CD4-positive, alpha-beta memory T cell (primary cell): ENCODE measurements around the gene MPO. TPM values are rescaled to one million over a fixed set of nuclear protein-coding genes. Genes with fewer than 3 reads are reported as not detected.

ENCODE experiments used
- CTCF ChIA-PET: fragments of 350-600 bp; sonication (Branson Sonifier 250); formaldehyde crosslinking; loops from one replicate; lab custom pipeline; 2021; ENCODE audit warnings: inconsistent platforms; ENCODE audit not compliant: partially characterized antibody; lab: Charles Lee
- POLR2A ChIA-PET: fragments of 350-600 bp; sonication (Branson Sonifier 250); formaldehyde crosslinking; loops from one replicate; lab custom pipeline; 2021; ENCODE audit not compliant: partially characterized antibody; lab: Charles Lee
- DNase-seq, 5 donors: peaks; one replicate each; pipeline versions ENCODE4 v3.0.0 to v3.0.0-alpha.2; 2020 to 2022; ENCODE audit warnings: mixed read lengths in 1 of 5
- H3K27ac ChIP-seq: one replicate; pipeline ENCODE4 v1.7.0; 2013; ENCODE audit warnings: low read depth, low read length
- H3K27me3 ChIP-seq: 2 replicates; pipeline ENCODE4 v1.7.0; 2013; ENCODE audit warnings: mild to moderate bottlenecking, low read length, moderate library complexity; ENCODE audit not compliant: insufficient read depth
- H3K36me3 ChIP-seq: 2 replicates; pipeline ENCODE4 v1.7.0; 2013; ENCODE audit warnings: mild to moderate bottlenecking, low read length, moderate library complexity; ENCODE audit not compliant: insufficient read depth
- H3K4me1 ChIP-seq: 2 replicates; pipeline ENCODE4 v1.7.0; 2013; ENCODE audit warnings: mild to moderate bottlenecking, low read length, moderate library complexity; ENCODE audit not compliant: insufficient read depth
- H3K4me3 ChIP-seq, 2 donors: one replicate each; pipeline ENCODE4 v1.7.0; 2013; ENCODE audit warnings: low read length in 2 of 2, mild to moderate bottlenecking in 1 of 2
- H3K9me3 ChIP-seq, 2 donors: one replicate each; pipeline ENCODE4 v1.7.0; 2013; ENCODE audit warnings: low read length in 2 of 2, control low read depth in 1 of 2; ENCODE audit not compliant: control insufficient read depth in 1 of 2
- H3K27ac Mint-ChIP-seq, 7 donors: one replicate each; pipeline ENCODE4 v1.8.0; 2020 to 2021; ENCODE audit warnings: mixed read lengths in 7 of 7, mild to moderate bottlenecking in 6 of 7, inconsistent platforms in 3 of 7, moderate library complexity in 3 of 7
- H3K27me3 Mint-ChIP-seq, 2 donors: one replicate each; pipeline ENCODE4 v1.8.0; 2020 to 2021; ENCODE audit warnings: mixed read lengths in 2 of 2
- H3K36me3 Mint-ChIP-seq, 2 donors: one replicate each; pipeline ENCODE4 v1.8.0; 2020 to 2021; ENCODE audit warnings: mixed read lengths in 2 of 2, inconsistent platforms in 1 of 2, mild to moderate bottlenecking in 1 of 2
- H3K4me1 Mint-ChIP-seq, 4 donors: one replicate each; pipeline ENCODE4 v1.8.0; 2020 to 2021; ENCODE audit warnings: mixed read lengths in 4 of 4, mild to moderate bottlenecking in 1 of 4
- H3K4me3 Mint-ChIP-seq, 8 donors: one replicate each; pipeline ENCODE4 v1.8.0; 2020 to 2021; ENCODE audit warnings: mixed read lengths in 8 of 8, mild to moderate bottlenecking in 7 of 8, moderate library complexity in 6 of 8, inconsistent platforms in 3 of 8
- H3K9me3 Mint-ChIP-seq, 8 donors: one replicate each; pipeline ENCODE4 v1.8.0; 2020 to 2021; ENCODE audit warnings: mixed read lengths in 8 of 8, mild to moderate bottlenecking in 5 of 8, inconsistent platforms in 3 of 8, moderate library complexity in 1 of 8
- intact Hi-C: fragments of 100-400 bp; cut with micrococcal nuclease; formaldehyde crosslinking; loops from one replicate; pipeline ENCODE4 v1.15.1; 2023
- polyA plus RNA-seq, 2 donors: library from polyadenylated mRNA; unstranded; fragments of 300-500 nt; fragmentation: Illumina TruSeq; gene quantifications; one replicate each; pipeline ENCODE4 v1.2.3, GENCODE V29; 2021
- total RNA-seq, 2 experiments: library from RNA; stranded (reverse); gene quantifications; one replicate each; pipeline ENCODE4 v1.2.3, GENCODE V29; 2021

The MPO gene
- total and polyA plus RNA-seq, 4 experiments from 2014 or later: not detected

DNA sequence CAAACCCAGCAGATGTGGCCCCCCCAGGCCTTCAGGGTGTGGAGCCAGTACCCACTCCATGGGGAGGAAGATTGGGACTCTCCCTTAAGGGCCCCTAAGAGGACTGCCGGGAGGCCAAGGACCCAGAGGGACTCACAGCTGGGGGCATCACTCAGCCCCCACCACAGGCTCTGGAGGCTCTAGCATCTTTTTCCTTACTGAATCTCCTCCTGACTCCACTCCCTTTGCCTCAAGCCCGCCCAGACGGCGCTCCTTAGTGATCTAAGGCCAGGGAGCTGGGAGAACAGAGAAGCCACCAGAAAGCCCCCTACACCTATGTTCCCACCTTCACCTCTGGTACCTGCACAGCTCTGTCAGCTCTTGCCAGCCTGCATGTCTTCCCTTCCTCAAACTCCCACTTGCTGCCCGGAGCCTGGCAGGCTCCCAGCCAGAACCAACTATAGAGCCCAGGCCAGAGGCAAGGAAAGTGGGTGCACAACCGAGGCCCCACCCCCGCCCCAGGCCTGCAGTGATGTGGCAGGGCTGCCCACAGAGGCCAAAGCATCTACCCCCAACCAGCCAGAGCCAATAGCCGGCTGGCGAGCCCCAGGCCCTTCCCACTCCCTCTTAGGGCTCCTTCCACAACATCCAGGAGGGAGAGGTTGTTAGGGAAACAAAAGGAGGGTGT lies 22.3 kb upstream of the MPO start:
- Mint-ChIP-seq H3K27ac (no peak overlapping the region), H3K9me3 (no peaks in the 10 kb centered on the region), H3K36me3 (peaks cover 7 to 10% of the 10 kb centered on the region in 2 donors), H3K4me3 (no peak overlapping the region), H3K27me3 (no peaks in the 10 kb centered on the region), H3K4me1 (peaks cover 4 to 10% (median 5%) of the 10 kb centered on the region in 4 donors)
- no peak overlapping the region for H3K4me3 ChIP-seq
- H3K27ac ChIP-seq: no peak overlapping the region
- CTCF ChIA-PET: interaction anchor here (1.0 to 4.3 kb wide), 9 partner anchors 10 to 114 kb away, joined by 3 to 52 read pairs (median 7); partner anchors contain the start of genes RNF43 and SUPT4H1
- no peaks in the 10 kb centered on the region for H3K9me3 ChIP-seq
- no peaks in the 10 kb centered on the region for H3K27me3 ChIP-seq
- peaks cover 4% of the 10 kb centered on the region for H3K4me1 ChIP-seq
- POLR2A ChIA-PET: interaction anchor here (1.0 to 3.4 kb wide), 2 partner anchors 24 to 41 kb away, joined by 4 to 21 read pairs; partner anchors contain the start of gene TSPOAP1
- DNase-seq: no peak
- intact Hi-C loops: loop anchor here (5.0 kb wide), 1 partner anchor 704 kb away; no protein-coding TSS in a partner anchor
- H3K36me3 ChIP-seq: no peaks in the 10 kb centered on the region

DNA sequence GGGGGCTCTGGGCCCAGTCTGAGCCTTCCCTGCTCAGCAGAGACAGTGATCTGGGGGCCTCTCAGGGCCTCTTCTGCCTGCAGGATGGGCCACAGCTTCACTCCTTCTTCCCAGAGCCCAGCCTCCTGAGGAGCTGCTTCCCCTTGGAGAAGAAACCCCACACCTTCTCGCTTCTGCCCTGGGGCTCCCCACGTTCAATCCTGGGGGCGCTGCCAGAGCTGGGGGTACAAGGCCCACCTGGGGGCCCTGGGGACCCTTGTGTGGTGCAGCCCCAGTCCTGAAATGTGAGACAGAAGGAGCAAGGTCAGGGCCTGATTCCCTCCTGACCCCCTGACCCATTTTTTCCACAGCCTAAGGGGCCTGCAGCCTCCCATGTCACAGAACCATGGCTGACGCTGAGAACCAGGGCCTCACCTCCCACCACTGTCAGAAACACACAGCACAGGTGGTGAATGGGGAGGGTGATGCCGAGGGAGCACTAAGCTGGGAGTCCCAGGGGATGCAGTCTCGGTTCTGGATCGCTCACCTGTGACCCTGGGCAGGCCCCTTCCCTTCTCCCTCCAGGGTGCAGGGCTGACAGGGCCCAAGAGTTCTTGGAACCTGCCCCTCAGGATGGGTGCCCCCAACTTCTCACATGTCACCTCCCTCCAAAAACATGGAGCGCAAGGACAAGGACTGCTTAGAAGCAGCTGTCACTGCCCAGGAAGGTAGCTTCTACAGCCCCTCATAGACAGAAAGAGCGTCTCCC lies 21.6 kb upstream of the MPO start:
- intact Hi-C loops: loop anchor here (5.0 kb wide), 1 partner anchor 705 kb away; no protein-coding TSS in a partner anchor
- ChIA-PET CTCF (interaction anchor here (0.6 to 4.3 kb wide), 6 partner anchors 13 to 117 kb away, joined by 3 to 52 read pairs (median 20); partner anchors contain the start of gene RNF43), POLR2A (interaction anchor here (1.0 to 3.4 kb wide), 2 partner anchors 25 to 42 kb away, joined by 4 to 21 read pairs; partner anchors contain the start of gene TSPOAP1)
- Mint-ChIP-seq H3K27me3 (no peaks in the 10 kb centered on the region), H3K9me3 (no peaks in the 10 kb centered on the region), H3K27ac (no peak overlapping the region), H3K4me1 (peaks cover 4 to 10% (median 5%) of the 10 kb centered on the region in 4 donors), H3K36me3 (peaks cover 6 to 9% of the 10 kb centered on the region in 2 donors), H3K4me3 (no peak overlapping the region)
- no peaks in the 10 kb centered on the region for H3K27me3 ChIP-seq
- no peak for DNase-seq
- no peak overlapping the region for H3K27ac ChIP-seq
- H3K36me3 ChIP-seq: no peaks in the 10 kb centered on the region
- no peak overlapping the region for H3K4me3 ChIP-seq
- peaks cover 4% of the 10 kb centered on the region for H3K4me1 ChIP-seq
- no peaks in the 10 kb centered on the region for H3K9me3 ChIP-seq

GRCh38 chr17:58301504-58302150 lies 20.9 kb upstream of the MPO start:
- Mint-ChIP-seq H3K9me3 (no peaks in the 10 kb centered on the region), H3K4me3 (no peak overlapping the region), H3K27me3 (no peaks in the 10 kb centered on the region), H3K36me3 (peaks cover 0 to 4% of the 10 kb centered on the region in 2 donors), H3K27ac (no peak overlapping the region), H3K4me1 (peaks cover 4 to 7% (median 5%) of the 10 kb centered on the region in 4 donors)
- ChIA-PET POLR2A (no interaction called here), CTCF (interaction anchor here (0.6 to 0.9 kb wide), 2 partner anchors 116 to 117 kb away, joined by 3 read pairs; partner anchors contain the start of gene RNF43)
- Histone ChIP-seq H3K9me3 (no peaks in the 10 kb centered on the region), H3K4me3 (no peak overlapping the region), H3K27me3 (no peaks in the 10 kb centered on the region), H3K36me3 (no peaks in the 10 kb centered on the region), H3K4me1 (peaks cover 4% of the 10 kb centered on the region), H3K27ac (no peak overlapping the region)
- intact Hi-C loops: loop anchor here (5.0 kb wide), 1 partner anchor 706 kb away; no protein-coding TSS in a partner anchor
- DNase-seq: no peak

DNA sequence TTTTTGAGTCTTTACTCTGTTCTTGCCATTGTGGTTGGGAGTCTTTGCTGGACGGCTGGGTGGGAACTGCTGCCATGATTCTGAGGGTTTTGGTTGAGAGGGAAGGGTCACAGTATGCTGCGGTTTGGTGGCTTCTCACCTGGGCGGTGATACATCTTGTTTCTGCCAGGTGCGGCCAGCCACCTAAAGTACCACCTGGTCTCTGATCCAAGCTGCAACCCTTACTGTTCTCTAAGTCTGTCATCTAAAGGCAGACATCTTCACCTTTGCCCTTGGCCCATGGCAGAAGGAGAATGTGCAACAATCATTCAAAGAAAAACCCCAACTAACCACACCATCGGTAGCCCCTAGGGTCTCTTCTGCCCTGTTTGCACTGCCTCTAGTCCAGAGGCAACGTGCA lies 19.6 kb upstream of the MPO start:
- Mint-ChIP-seq H3K27ac (no peak overlapping the region), H3K4me1 (peaks cover 4 to 7% (median 5%) of the 10 kb centered on the region in 4 donors), H3K9me3 (no peaks in the 10 kb centered on the region), H3K36me3 (peaks cover 0 to 4% of the 10 kb centered on the region in 2 donors), H3K27me3 (no peaks in the 10 kb centered on the region), H3K4me3 (no peak overlapping the region)
- DNase-seq: no peak
- ChIA-PET POLR2A (interaction anchor here (1.0 kb wide), 1 partner anchor 37 kb away, joined by 3 read pairs; no protein-coding TSS in a partner anchor), CTCF (interaction anchor here (0.9 kb wide), 1 partner anchor 117 kb away, joined by 3 read pairs; the partner anchor contains the start of gene RNF43)
- Histone ChIP-seq H3K9me3 (no peaks in the 10 kb centered on the region), H3K4me3 (no peak overlapping the region), H3K4me1 (peaks cover 4% of the 10 kb centered on the region), H3K27me3 (no peaks in the 10 kb centered on the region), H3K36me3 (no peaks in the 10 kb centered on the region), H3K27ac (no peak overlapping the region)
- intact Hi-C loops: loop anchor here (5.0 kb wide), 1 partner anchor 707 kb away; no protein-coding TSS in a partner anchor

- Mint-ChIP-seq H3K27ac (no peak overlapping the region), H3K4me1 (no peaks in the 10 kb centered on the region), H3K36me3 (no peaks in the 10 kb centered on the region), H3K9me3 (peaks cover 0 to 17% (median 5%) of the 10 kb centered on the region in 8 donors), H3K27me3 (peaks cover 3 to 14% of the 10 kb centered on the region in 2 donors), H3K4me3 (no peak overlapping the region)
- no peaks in the 10 kb centered on the region for H3K36me3 ChIP-seq
- intact Hi-C loops: no loop called here
- no peaks in the 10 kb centered on the region for H3K27me3 ChIP-seq
- no peaks in the 10 kb centered on the region for H3K4me1 ChIP-seq
- POLR2A ChIA-PET: no interaction called here
- H3K27ac ChIP-seq: no peak overlapping the region
- CTCF ChIA-PET: interaction anchor here (0.7 kb wide), 1 partner anchor 11 kb away, joined by 4 read pairs; no protein-coding TSS in a partner anchor
- no peak overlapping the region for H3K4me3 ChIP-seq
- no peaks in the 10 kb centered on the region for H3K9me3 ChIP-seq
- no peak for DNase-seq
Measured at GRCh38 chr17:58294034-58294433, 13.3 kb upstream of the MPO start.

DNA sequence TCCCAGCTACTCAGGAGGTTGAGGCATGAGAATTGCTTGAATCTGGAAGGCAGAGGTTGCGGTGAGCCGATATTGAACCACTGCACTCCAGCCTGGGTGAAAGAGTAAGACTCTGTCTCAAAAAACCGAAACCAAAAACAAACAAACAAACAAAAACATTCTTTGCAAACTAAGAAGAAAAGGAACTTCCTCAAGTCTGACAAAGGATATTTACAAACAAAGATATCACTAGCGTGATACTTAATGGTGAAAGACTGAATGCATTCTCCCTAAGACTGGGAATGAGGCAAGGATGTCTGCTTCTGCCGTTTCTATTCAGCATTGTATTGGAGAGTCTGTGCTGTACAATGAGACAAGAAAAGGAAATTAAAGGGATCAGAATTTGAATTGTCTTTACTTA lies 10.5 kb upstream of the MPO start:
- H3K4me3 Mint-ChIP-seq: no peak overlapping the region
- no peaks in the 10 kb centered on the region for H3K27me3 ChIP-seq
- intact Hi-C loops: no loop called here
- H3K27me3 Mint-ChIP-seq: peaks cover 10 to 27% of the 10 kb centered on the region in 2 donors
- H3K4me3 ChIP-seq: no peak overlapping the region
- no peaks in the 10 kb centered on the region for H3K36me3 Mint-ChIP-seq
- no peak overlapping the region for H3K27ac ChIP-seq
- ChIA-PET POLR2A (no interaction called here), CTCF (no interaction called here)
- DNase-seq: no peak
- no peaks in the 10 kb centered on the region for H3K36me3 ChIP-seq
- no peaks in the 10 kb centered on the region for H3K4me1 ChIP-seq
- H3K9me3 Mint-ChIP-seq: peaks cover 0 to 17% (median 5%) of the 10 kb centered on the region in 8 donors
- H3K9me3 ChIP-seq: no peaks in the 10 kb centered on the region
- no peaks in the 10 kb centered on the region for H3K4me1 Mint-ChIP-seq
- H3K27ac Mint-ChIP-seq: no peak overlapping the region
